SK-N-SH (cell line): ENCODE measurements around the gene GDPD4.

Experiments used
- GABPA ChIP-seq: IDR thresholded peaks from 2 replicates; pipeline ENCODE4 v1.4.0; 2012; ENCODE audit warnings: low read depth, mild to moderate bottlenecking
- RAD21 ChIP-seq: IDR thresholded peaks from 2 replicates; pipeline ENCODE4 v1.6.1; 2012; ENCODE audit warnings: mild to moderate bottlenecking, low read length

- TF ChIP-seq RAD21 (no peak), GABPA (no peak)
Measured at GRCh38 chr11:77266766-77267165, 34.7 kb downstream of the GDPD4 start.
